Sigmoid colon (tissue), 3 donors: ENCODE measurements around the gene CFAP54.

Source experiments
- CTCF ChIP-seq, 4 experiments: fragments of 450-650 bp in 3 of 4; fragments of 200-600 bp in 1 of 4; IDR thresholded peaks; one replicate each; pipeline ENCODE4 v1.5.1; 2016 to 2019; ENCODE audit warnings: antibody characterized with exemption in 4 of 4, mild to moderate bottlenecking in 3 of 4, moderate library complexity in 2 of 4
- POLR2A ChIP-seq, 2 donors: fragments of 450-650 bp; IDR thresholded peaks; one replicate each; pipeline ENCODE4 v1.6.1; 2016; ENCODE audit warnings: antibody characterized with exemption in 2 of 2, mild to moderate bottlenecking in 2 of 2, moderate library complexity in 2 of 2

DNA sequence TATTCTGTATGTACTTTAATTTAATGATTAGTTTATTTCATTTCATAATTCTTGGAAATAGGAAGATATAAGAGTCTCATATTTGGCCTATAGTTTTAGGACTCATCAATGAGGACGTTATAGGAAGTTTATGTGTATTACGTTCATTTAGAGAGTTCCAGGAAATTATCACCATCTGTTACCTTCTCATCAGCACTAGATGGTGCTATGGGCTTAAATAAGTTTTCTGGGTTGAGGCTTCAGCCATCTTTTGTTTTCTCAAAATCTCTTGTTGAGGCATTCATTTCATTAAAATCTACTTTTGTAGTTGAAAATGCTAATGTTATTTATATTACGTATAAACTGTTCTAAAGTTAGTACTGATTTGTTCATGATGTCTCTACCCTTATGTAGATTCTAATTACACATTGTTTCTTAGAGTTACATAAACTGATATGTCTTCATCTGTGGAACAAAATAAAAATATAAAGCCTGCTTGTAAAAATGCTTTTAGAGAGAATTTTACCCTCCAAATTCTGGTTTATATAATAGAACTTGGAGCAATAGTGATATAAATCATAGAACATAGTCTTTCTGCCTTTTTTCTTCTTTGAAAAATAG is 89.2 kb downstream of the CFAP54 start:
- TF ChIP-seq POLR2A (IDR thresholded peaks at IDR 0.05) (no peak), CTCF (IDR thresholded peaks at IDR 0.05) (peak; percentile 29 to 53 (median 34))
